ENCODE measurements around the gene TM9SF3.

The TM9SF3 gene

DNA sequence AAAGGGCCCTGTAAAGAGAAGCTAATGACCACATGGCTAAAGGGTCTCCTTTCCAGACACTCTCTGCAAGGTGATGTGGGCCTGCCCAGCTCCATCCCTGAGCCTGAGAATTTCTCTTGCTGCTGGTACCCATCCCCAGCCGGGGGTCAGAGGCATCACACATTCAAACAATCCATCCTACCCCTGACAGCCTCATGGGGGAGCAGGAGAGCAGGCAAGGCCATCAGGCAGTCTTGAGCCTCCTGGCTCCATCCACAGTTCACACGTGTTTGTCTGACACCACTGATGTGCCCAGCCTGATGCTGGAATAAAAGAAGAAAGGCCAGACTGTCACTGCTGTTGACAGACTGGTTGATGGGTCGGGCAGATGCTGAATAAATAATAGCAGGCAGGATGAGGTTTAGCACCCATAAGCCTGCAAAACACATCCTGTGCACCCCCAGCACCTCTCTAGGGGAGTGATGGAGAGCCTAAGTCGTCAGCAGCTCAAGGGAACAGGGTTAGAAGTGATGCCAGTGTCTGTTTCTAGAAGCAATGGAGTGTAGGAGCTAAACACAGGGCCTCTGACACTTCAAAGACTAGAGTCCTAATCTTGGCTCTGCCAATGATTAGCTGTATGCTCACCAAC, 116.6 kb downstream of the TM9SF3 start:
- peak; percentile 10 for DNase-seq (ENCODE audit: low read depth)

DNA sequence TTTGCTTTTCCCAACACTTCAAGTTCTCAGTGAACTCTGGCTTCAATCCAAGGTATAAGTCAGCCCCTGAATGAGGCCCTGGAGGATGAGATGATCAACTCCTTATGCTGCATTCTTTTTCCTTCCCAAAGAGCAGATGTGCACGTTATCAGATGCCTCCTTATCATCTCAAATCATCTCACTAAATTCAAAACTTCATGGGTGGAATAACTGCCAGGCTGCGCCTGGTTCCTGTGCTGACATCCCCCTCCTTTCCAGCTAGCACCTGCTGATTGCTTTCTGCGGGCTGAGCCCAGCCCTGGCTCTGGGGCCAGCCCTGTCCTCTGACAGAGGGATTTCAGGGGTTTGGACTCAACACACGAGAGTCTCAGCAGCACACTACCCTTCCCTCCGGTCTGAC, 118.0 kb downstream of the TM9SF3 start:
- DNase-seq (ENCODE audit: low read depth): no peak
